GM18861 (cell line): ENCODE measurements around the gene CNKSR2.

Source experiments
- ATAC-seq: cut with Tn5 transposase; IDR thresholded peaks from one replicate; pipeline ENCODE4 v1.9.1; 2021; ENCODE audit not compliant: unreplicated experiment

CNKSR2 gene

GRCh38 chrX:21374163-21374993, at the start of gene CNKSR2:
Gene CNKSR2 (plus strand): TSS chrX:21374418. CDS start chrX:21374898, 480 bp downstream.
- ATAC-seq: peak; percentile 53

GRCh38 chrX:21354725-21355124, 19.5 kb upstream of the CNKSR2 start:
- ATAC-seq: no peak

- ATAC-seq: no peak
Measured at GRCh38 chrX:21355831-21356230, 18.4 kb upstream of the CNKSR2 start.

GRCh38 chrX:21369613-21370012, 4.6 kb upstream of the CNKSR2 start:
- no peak for ATAC-seq

- ATAC-seq: no peak
Measured at GRCh38 chrX:21373001-21373400, 1.2 kb upstream of the CNKSR2 start.

- ATAC-seq: peak; percentile 14
Measured at GRCh38 chrX:21373637-21374162, 518 bp upstream of the CNKSR2 start.

- no peak for ATAC-seq
Measured at GRCh38 chrX:21374994-21375707, 933 bp downstream of the CNKSR2 start.

- no peak for ATAC-seq
Measured at GRCh38 chrX:21375708-21376009, 1.4 kb downstream of the CNKSR2 start.

- no peak for ATAC-seq
Measured at GRCh38 chrX:21376636-21377035, 2.4 kb downstream of the CNKSR2 start.

GRCh38 chrX:21379991-21380390, 5.8 kb downstream of the CNKSR2 start:
- no peak for ATAC-seq

GRCh38 chrX:21382715-21383114, 8.5 kb downstream of the CNKSR2 start:
- ATAC-seq: peak; percentile 68

- ATAC-seq: no peak
Measured at GRCh38 chrX:21383546-21383945, 9.3 kb downstream of the CNKSR2 start.

- no peak for ATAC-seq
Measured at GRCh38 chrX:21384178-21384577, 10.0 kb downstream of the CNKSR2 start.

- ATAC-seq: no peak
Measured at GRCh38 chrX:21394792-21395191, 20.6 kb downstream of the CNKSR2 start.

- no peak for ATAC-seq
Measured at GRCh38 chrX:21398426-21398825, 24.2 kb downstream of the CNKSR2 start.

GRCh38 chrX:21400408-21401121, 26.3 kb downstream of the CNKSR2 start:
- no peak for ATAC-seq

- ATAC-seq: no peak
Measured at GRCh38 chrX:21408307-21408706, 34.1 kb downstream of the CNKSR2 start.

- ATAC-seq: no peak
Measured at GRCh38 chrX:21408788-21409187, 34.6 kb downstream of the CNKSR2 start.

GRCh38 chrX:21412029-21412428, 37.8 kb downstream of the CNKSR2 start:
- ATAC-seq: no peak

- no peak for ATAC-seq
Measured at GRCh38 chrX:21412883-21413282, 38.7 kb downstream of the CNKSR2 start.

- no peak for ATAC-seq
Measured at GRCh38 chrX:21427086-21427485, 52.9 kb downstream of the CNKSR2 start.

- ATAC-seq: no peak
Measured at GRCh38 chrX:21437036-21437435, 62.8 kb downstream of the CNKSR2 start.
